Thyroid gland (tissue), 4 donors: Measurements from ENCODE around the gene CD276.

Experiments
- CTCF ChIP-seq, 6 experiments: fragments of 200-600 bp in 3 of 6; fragments of 450-650 bp in 3 of 6; sonication (generic) in 3 of 6; IDR thresholded peaks; one replicate each; pipeline ENCODE4 v1.5.1; 2016 to 2019; ENCODE audit warnings: antibody characterized with exemption in 6 of 6, mild to moderate bottlenecking in 2 of 6, inconsistent platforms in 1 of 6, moderate library complexity in 1 of 6
- POLR2A ChIP-seq, 2 donors: fragments of 450-650 bp; IDR thresholded peaks; one replicate each; pipeline ENCODE4 v1.6.1; 2017; ENCODE audit warnings: antibody characterized with exemption in 2 of 2, mild to moderate bottlenecking in 2 of 2, moderate library complexity in 1 of 2

- no peak for TF ChIP-seq CTCF (IDR thresholded peaks at IDR 0.05)
- no peak for TF ChIP-seq POLR2A (IDR thresholded peaks at IDR 0.05)
These were observed 40.0 kb downstream of the CD276 start for GRCh38 chr15:73724212-73724611.
